HG02610 (cell line): Measurements from ENCODE around the gene JAK1.

Experiments
- ATAC-seq: cut with Tn5 transposase; IDR thresholded peaks from one replicate; pipeline ENCODE4 v1.9.1; 2021; ENCODE audit warnings: mild to moderate bottlenecking, moderate library complexity; ENCODE audit not compliant: unreplicated experiment

The JAK1 gene

DNA sequence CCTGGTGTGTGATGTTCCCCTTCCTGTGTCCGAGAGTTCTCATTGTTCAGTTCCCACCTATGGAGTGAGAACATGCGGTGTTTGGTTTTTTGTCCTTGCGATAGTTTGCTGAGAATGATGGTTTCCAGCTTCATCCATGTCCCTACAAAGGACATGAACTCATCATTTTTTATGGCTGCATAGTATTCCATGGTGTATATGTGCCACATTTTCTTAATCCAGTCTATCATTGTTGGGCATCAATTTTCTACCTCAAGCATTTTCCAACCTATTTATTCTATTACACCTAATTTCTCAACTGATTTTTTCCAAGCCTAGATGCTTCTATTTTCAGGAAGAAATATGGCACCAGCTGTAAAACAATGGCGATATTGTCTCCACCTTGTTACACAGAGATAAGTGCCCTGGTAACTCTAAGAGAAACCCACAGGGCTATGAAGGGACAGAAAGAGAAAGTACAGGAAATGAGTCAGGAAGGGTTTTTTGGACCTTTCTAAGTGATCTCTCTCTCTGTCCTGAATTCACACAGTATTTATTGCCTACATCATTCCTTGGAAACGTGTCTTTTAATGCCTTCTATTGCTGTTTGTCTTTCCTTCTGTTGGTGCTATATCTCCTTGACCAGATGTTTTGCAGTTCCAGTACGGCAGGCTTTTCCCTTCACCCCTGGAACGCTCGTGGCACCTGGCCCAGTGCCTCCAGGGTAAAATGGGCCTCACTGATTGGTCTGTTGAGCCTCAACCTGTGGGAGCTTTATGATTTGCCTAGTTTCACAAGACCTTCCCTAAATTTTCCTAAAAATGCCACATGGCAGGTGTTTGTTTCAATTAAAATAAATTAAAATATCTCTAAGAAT is 14.6 kb upstream of the JAK1 start:
- ATAC-seq = peak; percentile 94

DNA sequence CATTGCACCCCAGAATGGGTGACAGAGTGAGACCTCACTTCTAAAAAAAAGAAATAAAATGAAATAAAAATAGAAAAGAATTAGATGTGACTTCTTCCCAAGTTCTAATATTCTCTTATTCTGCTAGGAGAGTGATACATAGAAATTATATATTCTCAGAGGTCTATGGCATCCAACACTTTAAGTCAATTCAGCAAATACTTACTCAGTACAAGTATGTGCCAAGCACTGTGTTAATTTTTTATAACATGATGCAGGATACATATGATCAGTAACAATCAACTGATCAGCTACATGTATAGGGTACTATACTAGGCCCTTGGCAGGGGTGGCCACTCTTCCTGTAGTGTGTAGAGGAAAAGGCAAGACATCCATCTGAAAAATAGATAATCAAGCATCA is 13.0 kb upstream of the JAK1 start:
- ATAC-seq = no peak

- ATAC-seq = no peak
Observed at GRCh38 chr1:64976361-64976760, 10.0 kb upstream of the JAK1 start.

DNA sequence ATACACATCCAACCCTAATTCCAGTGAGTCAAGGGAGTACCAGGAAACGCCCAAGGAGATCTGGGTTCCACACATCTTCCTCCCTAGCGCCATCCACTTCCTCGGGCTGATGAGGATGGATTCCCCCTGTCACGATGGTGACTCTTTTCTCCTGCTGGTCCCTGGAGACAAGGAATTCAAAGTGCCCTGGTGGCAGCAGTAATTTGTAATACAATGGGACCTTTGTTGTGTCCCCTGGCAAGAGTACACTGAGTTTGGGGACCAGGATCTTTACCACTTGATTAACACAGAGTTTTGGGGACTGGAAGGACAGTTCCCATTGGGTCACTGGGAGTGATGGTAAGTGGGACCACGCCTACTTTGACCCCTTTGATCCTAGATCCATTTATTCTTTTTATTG is 9.4 kb upstream of the JAK1 start:
- ATAC-seq = no peak

DNA sequence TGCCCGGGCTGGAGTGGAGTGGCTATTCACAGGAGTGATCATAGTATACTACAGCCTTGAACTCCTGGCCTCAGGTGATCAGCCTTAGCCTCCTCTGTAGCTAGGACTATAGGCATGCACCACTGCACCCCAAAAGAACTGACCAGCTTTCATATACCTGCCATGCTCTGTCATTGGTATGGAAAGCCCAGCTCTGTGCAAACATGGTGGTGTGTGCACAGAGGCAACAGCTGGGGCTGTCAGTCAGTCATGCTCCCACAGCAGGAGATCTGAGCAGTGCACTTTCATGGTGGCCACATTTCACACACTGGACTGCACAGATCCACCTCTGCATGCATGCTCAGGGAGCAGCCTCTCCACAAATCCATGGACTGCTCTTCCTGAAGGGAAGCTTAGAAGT is 8.8 kb upstream of the JAK1 start:
- no peak for ATAC-seq

DNA sequence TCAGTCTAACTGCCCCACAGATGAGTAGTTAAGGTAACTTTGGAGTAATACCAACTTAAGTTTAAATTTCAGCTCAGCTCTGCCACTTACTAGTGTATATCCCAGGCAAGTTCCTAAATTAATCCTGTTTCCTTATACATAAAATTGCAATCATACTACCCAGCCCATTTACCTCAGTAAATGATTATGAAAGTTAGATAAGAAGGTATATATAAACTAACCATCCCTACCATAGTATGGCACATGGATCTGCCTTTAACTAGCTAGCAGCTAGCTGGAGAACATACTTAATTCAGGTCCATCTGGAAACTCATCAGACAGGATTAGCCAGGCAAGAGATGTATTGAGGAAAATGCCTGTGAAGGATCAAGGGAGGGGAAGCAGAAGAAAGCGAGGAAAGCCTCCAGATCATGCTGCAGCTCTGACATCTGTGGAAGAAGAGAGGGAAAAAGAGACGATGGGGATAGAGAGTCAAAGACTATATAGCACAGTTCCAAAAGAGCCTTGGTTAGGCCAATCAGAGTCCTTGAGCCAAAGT is 8.0 kb upstream of the JAK1 start:
- no peak for ATAC-seq

DNA sequence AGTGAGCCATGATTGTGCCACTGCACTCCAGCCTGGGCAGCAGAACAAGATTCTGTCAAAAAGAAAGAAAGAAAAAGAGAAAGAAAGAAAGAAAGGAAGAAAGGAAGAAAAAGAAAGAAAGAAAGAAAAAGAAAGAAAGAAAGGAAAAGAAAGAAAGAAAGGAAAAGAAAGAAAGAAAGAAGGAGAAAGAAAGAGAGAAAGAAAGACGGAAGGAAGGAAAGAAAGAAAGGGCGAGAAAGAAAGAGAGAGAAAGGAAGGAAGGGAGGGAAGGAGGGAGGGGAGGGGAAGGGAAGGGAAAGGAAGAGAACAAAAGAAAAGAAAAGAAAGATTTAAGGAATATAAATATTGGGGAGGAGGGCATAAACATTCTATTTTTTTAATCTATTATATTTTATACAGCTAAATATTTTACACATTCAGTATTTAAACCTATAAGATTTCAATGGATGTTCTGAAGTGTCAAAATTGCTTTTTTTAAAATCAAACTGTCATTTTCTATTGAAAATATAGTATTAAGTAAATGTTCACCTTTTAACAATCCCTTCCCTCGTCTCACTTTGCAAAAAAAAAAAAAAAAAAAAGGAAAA is 6.8 kb upstream of the JAK1 start:
- ATAC-seq = no peak

GRCh38 chr1:64969305-64970046 is 3.1 kb upstream of the JAK1 start:
- ATAC-seq = no peak

DNA sequence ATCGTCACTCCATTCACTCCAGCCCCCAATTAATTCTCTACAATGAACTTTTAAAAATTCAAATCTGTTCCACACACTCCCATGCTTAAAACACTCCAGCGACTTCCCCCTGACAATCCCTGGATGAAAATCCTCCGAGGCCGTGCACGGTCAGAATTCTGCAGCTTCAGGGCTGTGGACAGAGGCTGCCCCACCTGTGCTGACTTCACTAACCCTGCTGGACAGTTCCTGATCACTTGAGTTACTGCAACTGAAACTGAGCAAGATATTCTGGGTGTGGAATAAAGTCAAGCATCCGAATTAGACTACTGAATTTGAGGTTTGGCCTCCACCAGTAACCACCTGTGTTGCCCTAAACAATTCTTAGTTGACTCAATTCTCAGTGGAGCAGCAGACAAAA is 1.0 kb upstream of the JAK1 start:
- no peak for ATAC-seq

DNA sequence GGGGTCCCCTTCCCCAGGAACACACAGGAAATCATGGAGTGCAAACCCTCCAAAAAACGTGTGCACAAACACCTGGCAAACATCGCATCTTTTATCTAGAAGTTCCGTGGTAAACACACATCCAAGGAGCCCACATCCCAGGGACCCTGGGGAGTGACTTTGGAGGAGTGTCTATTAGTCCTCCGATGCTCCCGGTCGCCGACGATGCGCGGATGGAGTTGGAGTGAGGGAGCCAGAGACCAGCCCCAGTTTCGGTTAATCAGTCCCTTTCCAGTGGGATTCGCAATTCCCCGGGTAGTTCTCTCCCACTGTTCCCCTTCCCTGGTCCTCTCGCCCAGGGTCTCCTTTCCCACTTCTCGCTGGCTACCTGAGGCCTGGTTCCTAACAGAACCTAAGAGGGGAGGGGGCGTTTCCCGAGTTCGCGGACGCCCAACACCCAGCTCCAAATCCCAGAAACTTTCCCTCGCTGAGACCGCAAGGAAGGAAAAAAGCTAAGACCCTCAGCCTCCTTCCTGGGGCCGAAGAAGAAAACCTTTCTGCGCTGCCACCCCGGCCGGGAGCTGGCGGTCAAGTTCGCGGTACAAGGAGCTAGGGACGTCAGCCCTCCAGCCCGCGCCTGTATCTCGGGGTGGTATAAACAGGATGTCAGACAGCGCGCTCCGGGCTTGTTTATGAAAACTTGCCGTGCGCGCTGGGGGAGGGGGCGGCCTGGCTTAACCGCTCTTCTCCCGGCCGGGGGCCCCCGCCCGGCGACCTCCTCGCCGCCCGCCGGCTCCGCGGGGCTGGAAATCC is 787 bp downstream of the JAK1 start:
- peak; percentile 39 for ATAC-seq

GRCh38 chr1:64963466-64963865 is 2.9 kb downstream of the JAK1 start:
- no peak for ATAC-seq

GRCh38 chr1:64962441-64962840 is 3.9 kb downstream of the JAK1 start:
- peak; percentile 32 for ATAC-seq

- ATAC-seq = no peak
Observed at GRCh38 chr1:64961923-64962322, 4.4 kb downstream of the JAK1 start.

DNA sequence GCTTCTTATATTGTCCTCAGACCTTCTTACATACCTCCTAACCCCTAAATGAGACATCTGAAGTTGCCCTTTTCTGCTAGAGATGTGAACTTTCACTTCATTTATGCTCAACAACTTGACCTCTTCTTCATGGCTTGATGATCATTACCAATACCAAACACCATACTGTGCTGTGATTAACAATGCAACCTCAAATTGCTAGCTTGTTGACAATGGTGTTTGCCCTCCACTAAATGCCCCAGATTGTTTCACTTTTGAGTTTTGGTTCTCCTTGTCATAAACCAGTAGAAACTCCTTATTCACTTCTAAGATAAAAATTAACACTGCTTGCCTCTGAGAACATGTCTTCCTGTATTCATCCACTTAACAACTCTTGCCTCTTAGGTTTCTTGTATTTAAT is 5.6 kb downstream of the JAK1 start:
- ATAC-seq = peak; percentile 58

DNA sequence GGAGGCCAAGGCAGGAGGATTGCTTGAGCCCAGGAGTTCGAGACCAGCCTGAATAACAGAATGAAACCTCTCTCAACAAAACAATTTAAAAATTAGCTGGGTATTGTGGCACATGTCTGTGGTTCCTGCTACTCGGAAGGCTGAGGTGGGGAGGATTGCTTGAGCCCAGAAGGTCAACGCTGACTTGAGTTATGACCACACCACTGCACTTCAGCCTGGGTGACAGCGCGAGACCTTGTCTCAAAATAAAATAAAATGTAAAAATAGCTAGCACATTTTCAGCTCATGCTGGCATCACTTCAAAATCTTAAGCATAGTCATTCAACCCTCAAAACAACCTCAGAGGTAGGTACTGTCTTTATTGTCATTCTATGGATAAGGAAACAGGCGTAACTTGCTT is 6.4 kb downstream of the JAK1 start:
- no peak for ATAC-seq

DNA sequence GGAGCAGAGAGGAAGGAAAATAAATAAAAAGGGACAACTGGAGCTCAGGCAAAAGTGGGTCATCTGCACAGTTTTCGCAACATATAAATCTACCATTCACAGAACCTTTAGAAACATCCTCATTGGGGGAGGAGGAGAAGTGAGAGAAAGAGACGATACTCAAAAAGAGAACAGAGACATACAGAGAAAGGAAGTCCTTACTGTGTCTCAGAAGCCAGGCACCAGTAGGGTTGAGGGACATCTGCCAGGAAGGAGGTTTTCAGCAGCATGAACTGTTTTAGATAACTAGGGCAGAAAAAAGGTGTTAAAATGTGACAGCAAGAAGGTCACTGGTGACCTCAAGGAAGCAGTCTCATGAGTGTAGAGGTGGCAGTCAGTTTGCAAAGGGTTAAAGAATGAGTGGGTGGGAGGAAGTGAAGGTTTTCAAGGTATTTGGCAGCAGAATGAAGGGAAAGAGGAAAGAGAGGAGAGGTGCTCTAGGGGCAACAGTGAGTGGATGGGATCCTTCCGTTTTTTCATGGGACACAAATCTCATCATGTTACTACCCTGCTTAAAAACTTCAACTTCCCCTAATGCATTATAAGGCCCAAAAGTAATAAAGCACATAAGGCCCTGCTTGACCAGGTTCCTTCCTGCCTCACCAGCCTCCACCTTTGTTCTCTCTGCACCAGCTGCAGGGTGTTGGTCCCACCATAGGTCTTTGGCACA is 9.5 kb downstream of the JAK1 start:
- peak; percentile 88 for ATAC-seq

DNA sequence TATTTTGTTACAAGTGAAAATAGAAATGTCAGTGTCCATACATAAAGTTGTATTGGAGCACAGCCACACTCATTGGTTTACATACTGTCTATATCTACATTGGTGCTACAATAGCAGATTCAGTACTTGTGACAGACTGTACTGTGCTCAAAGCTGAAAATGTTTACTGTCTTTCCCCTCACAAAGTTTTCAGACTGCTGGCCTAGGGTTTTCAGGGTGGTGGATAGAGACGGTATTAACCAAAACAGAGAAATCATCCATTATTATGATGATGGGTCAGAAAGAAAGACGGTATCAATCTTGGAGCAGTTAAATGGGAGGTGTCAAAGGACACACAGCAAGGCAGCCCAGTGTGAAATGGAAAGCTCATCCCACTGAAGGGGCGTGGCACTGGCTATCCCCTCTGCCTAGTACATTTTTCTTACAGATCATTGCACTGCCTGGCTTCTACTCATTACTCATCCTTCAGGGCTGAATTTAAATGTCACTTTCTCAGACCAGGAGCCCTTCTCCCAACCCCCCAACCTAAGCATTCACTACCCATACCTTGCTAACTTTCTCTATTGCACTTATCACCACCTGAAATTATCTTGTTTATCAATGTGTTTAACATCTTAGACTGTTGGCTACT is 10.2 kb downstream of the JAK1 start:
- no peak for ATAC-seq

DNA sequence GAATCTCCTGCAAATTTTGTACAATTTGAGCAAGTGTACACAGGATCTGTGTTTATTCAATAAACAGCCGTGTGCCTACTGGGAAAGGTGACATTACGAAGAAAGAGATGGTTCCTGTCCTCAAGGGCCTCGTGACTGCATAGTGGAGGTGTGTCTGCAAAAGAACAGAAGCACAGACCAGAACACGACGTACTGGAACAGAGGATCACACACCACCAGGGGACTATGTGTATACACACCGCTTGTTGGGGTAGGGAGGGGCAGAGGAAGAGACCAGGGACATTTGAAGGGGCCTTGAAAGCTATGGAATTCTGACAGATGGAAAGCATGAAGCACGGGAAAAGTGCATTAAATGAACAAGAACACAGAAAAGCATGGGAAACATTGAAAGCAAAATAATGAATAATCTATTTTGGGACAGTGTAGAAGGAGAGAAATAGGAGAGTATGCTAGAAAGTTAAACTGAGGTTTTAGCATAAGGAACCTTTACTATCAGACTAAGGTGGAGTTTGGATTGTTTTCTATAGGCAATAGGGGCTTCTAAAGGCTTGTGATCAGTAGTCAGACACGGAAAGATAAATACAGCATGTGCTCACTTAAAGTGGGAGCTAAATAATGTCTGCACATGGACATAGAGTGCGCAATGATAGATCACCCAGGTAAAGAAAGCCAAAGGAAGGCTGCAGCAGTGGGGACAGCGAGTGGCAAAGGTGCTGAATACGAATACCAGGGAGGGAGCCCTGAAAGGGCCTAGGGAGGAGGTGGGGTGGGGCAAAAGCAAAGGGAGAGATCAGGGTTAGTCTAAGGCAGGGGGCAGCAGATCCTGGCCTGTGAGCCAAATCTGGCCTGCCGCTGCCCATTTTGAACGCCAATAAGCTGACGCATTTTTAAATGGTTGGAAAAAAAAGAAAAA is 11.0 kb downstream of the JAK1 start:
- ATAC-seq = no peak

DNA sequence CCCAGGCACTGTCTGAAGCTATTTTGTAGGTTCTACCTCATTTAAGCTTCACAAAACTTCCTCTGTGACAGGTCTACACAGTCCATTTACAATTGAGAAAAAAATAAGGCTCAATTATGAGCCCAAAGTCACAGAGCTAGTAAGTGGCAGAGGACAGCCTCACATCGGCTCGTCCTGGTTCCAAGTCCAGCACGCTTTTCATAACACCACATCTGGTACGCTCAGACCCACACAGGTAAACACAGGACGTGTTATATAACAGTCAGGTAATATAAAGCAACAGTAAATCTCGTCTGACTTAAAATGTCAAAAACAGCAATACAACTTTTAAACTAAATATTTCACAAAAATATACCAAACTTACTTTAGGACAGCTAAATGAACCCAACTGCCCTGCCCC is 13.1 kb downstream of the JAK1 start:
- ATAC-seq = no peak
